H1 (cell line): ENCODE data around the gene HNRNPH2. TPM values are rescaled to one million over a fixed set of nuclear protein-coding genes. Genes with fewer than 3 reads are reported as not detected.

Source experiments
- CTCF ChIA-PET: fragments of 300-600 bp; sonication (Branson Sonifier 250); formaldehyde crosslinking; loops from one replicate; lab custom pipeline; 2021; ENCODE audit not compliant: partially characterized antibody; lab: Charles Lee
- POLR2A ChIA-PET: fragments of 300-600 bp; sonication (Branson Sonifier 250); formaldehyde crosslinking; loops from one replicate; lab custom pipeline; 2021; ENCODE audit warnings: inconsistent platforms; ENCODE audit not compliant: partially characterized antibody; lab: Charles Lee
- DNase-seq, 2 experiments: peaks; one replicate each; pipeline versions ENCODE4 v3.0.0 to v3.0.0-alpha.2; 2010 to 2022; ENCODE audit warnings: low spot score in 2 of 2, low read depth in 1 of 2, mixed read lengths in 1 of 2
- FAIRE-seq: peaks from 2 replicates; lab custom pipeline; 2011; peaks lifted over from hg19 to GRCh38; lab: Jason Lieb, UNC
- H2AFZ ChIP-seq: 2 replicates; pipeline ENCODE4 v1.8.1; 2012; ENCODE audit warnings: low read length, inconsistent platforms
- H2AK5ac ChIP-seq: 2 replicates; pipeline ENCODE4 v1.6.1; 2013; ENCODE audit warnings: low read depth, low read length
- H2BK120ac ChIP-seq: replicated peaks from 2 replicates; pipeline ENCODE3; 2013; ENCODE audit warnings: low read depth, low read length, inconsistent platforms
- H2BK12ac ChIP-seq: 2 replicates; pipeline ENCODE4 v1.6.1; 2013; ENCODE audit warnings: low read depth, low read length
- H2BK15ac ChIP-seq: 2 replicates; pipeline ENCODE4 v1.6.1; 2013; ENCODE audit warnings: low read length
- H2BK20ac ChIP-seq: 2 replicates; pipeline ENCODE4 v1.6.1; 2013; ENCODE audit warnings: low read length
- H2BK5ac ChIP-seq: 2 replicates; pipeline ENCODE4 v1.6.1; 2013; ENCODE audit warnings: low read depth, low read length
- H3K14ac ChIP-seq: 2 replicates; pipeline ENCODE4 v1.6.1; 2013; ENCODE audit warnings: inconsistent platforms; ENCODE audit not compliant: insufficient read length
- H3K18ac ChIP-seq: 2 replicates; pipeline ENCODE4 v1.6.1; 2013; ENCODE audit warnings: low read length; ENCODE audit errors: extremely low read depth
- H3K23ac ChIP-seq: 2 replicates; pipeline ENCODE4 v1.6.1; 2013; ENCODE audit warnings: inconsistent platforms; ENCODE audit not compliant: insufficient read length
- H3K23me2 ChIP-seq: 2 replicates; pipeline ENCODE4 v1.6.1; 2013; ENCODE audit warnings: low read depth, low read length
- H3K27ac ChIP-seq: 2 replicates; pipeline ENCODE4 v1.6.1; 2011; ENCODE audit warnings: low read depth, low read length, inconsistent platforms
- H3K27me3 ChIP-seq, 4 experiments: replicated peaks in 1 of 4; 1 replicate in 1 of 4; 2 replicates in 3 of 4; pipeline versions ENCODE4 v1.6.1 to v1.8.1; 2011 to 2013; ENCODE audit warnings: low read length in 3 of 4, mild to moderate bottlenecking in 3 of 4, inconsistent platforms in 2 of 4, mixed read lengths in 2 of 4, moderate library complexity in 1 of 4; ENCODE audit not compliant: control insufficient read depth in 3 of 4, insufficient read depth in 3 of 4; ENCODE audit errors: extremely low read depth in 1 of 4
- H3K36me3 ChIP-seq, 4 experiments: 2 replicates each; pipeline versions ENCODE4 v1.6.1 to v1.8.1; 2011 to 2013; ENCODE audit warnings: mild to moderate bottlenecking in 4 of 4, low read length in 3 of 4, moderate library complexity in 2 of 4, control low read depth in 1 of 4, inconsistent platforms in 1 of 4; ENCODE audit not compliant: insufficient read depth in 4 of 4, control insufficient read depth in 2 of 4
- H3K4ac ChIP-seq: replicated peaks from 2 replicates; pipeline ENCODE3; 2013; ENCODE audit warnings: low read length, low read depth, mixed read lengths, inconsistent platforms; ENCODE audit not compliant: insufficient read length
- H3K4me1 ChIP-seq, 4 experiments: replicated peaks in 1 of 4; 1 replicate in 1 of 4; 2 replicates in 3 of 4; pipeline versions ENCODE4 v1.6.1 to v1.8.1; 2011 to 2013; ENCODE audit warnings: low read length in 3 of 4, inconsistent platforms in 2 of 4, mixed read lengths in 1 of 4; ENCODE audit not compliant: insufficient read depth in 4 of 4, control insufficient read depth in 3 of 4
- H3K4me2 ChIP-seq, 2 experiments: 2 replicates each; pipeline versions ENCODE4 v1.6.1 to v1.8.1; 2011 to 2013; ENCODE audit warnings: low read depth in 2 of 2, low read length in 2 of 2, control low read depth in 1 of 2, inconsistent platforms in 1 of 2, mild to moderate bottlenecking in 1 of 2; ENCODE audit not compliant: insufficient read depth in 1 of 2
- H3K4me3 ChIP-seq, 4 experiments: fragments of 200-600, 300-600 bp in 1 of 4; sonication (generic), shearing (Covaris generic), sonication (Bioruptor Twin) in 1 of 4; 2 replicates each; pipeline versions ENCODE4 v1.5.1 to v1.8.1; 2011 to 2016; ENCODE audit warnings: low read length in 4 of 4, low read depth in 3 of 4, control low read depth in 2 of 4, inconsistent platforms in 2 of 4, mild to moderate bottlenecking in 2 of 4, mixed read lengths in 1 of 4, moderate library complexity in 1 of 4; ENCODE audit not compliant: insufficient read depth in 2 of 4; ENCODE audit errors: extremely low read depth in 1 of 4
- H3K56ac ChIP-seq: replicated peaks from 2 replicates; pipeline ENCODE3; 2013; ENCODE audit warnings: low read depth, mild to moderate bottlenecking, mixed read lengths, low read length, inconsistent platforms; ENCODE audit not compliant: insufficient read length
- H3K79me1 ChIP-seq: 2 replicates; pipeline ENCODE4 v1.6.1; 2013; ENCODE audit warnings: low read depth, low read length, control low read depth
- H3K79me2 ChIP-seq, 2 experiments: 2 replicates each; pipeline versions ENCODE4 v1.6.1 to v1.8.1; 2012 to 2013; ENCODE audit warnings: low read length in 2 of 2, mild to moderate bottlenecking in 2 of 2, inconsistent platforms in 1 of 2; ENCODE audit not compliant: insufficient read depth in 2 of 2, control insufficient read depth in 1 of 2
- H3K9ac ChIP-seq, 4 experiments: replicated peaks in 1 of 4; 1 replicate in 1 of 4; 2 replicates in 3 of 4; pipeline versions ENCODE4 v1.6.1 to v1.8.1; 2011 to 2013; ENCODE audit warnings: low read depth in 3 of 4, low read length in 3 of 4, control low read depth in 2 of 4, mild to moderate bottlenecking in 2 of 4, moderate library complexity in 2 of 4, inconsistent platforms in 1 of 4; ENCODE audit errors: extremely low read depth in 1 of 4
- H3K9me3 ChIP-seq, 2 experiments: 2 replicates each; pipeline versions ENCODE4 v1.6.1 to v1.8.1; 2012 to 2013; ENCODE audit warnings: mild to moderate bottlenecking in 2 of 2, moderate library complexity in 2 of 2, control low read depth in 1 of 2, inconsistent platforms in 1 of 2, low read depth in 1 of 2, low read length in 1 of 2, mixed read lengths in 1 of 2; ENCODE audit not compliant: insufficient read depth in 2 of 2
- H4K20me1 ChIP-seq, 2 experiments: replicated peaks in 1 of 2; 2 replicates each; pipeline versions ENCODE3 to v1.8.1; 2011 to 2013; ENCODE audit warnings: inconsistent platforms in 2 of 2, low read length in 2 of 2, mild to moderate bottlenecking in 1 of 2; ENCODE audit not compliant: insufficient read depth in 2 of 2, control insufficient read depth in 1 of 2
- H4K5ac ChIP-seq: 2 replicates; pipeline ENCODE4 v1.6.1; 2013; ENCODE audit warnings: low read length, low read depth, mixed read lengths, inconsistent platforms; ENCODE audit not compliant: insufficient read length
- H4K8ac ChIP-seq: 2 replicates; pipeline ENCODE4 v1.8.0; 2013; ENCODE audit warnings: mild to moderate bottlenecking, moderate library complexity, low read length, inconsistent platforms; ENCODE audit not compliant: insufficient read depth; ENCODE audit errors: extremely low read depth
- H4K91ac ChIP-seq: replicated peaks from 2 replicates; pipeline ENCODE3; 2013; ENCODE audit warnings: low read length, mixed read lengths, inconsistent platforms; ENCODE audit not compliant: insufficient read length
- ATF2 ChIP-seq: IDR thresholded peaks from 2 replicates; pipeline ENCODE4 v1.6.1; 2012; ENCODE audit warnings: low read length, inconsistent platforms
- BRCA1 ChIP-seq: IDR thresholded peaks from 2 replicates; pipeline ENCODE4 v1.6.1; 2012; ENCODE audit warnings: low read depth, low read length, improper control_type of control experiment
- CBX8 ChIP-seq: fragments of 300-800, 300-1000 bp; sonication (generic); IDR thresholded peaks from 2 replicates; pipeline ENCODE4 v1.7.1; 2016; ENCODE audit warnings: low read depth, low read length, borderline replicate concordance
- CEBPB ChIP-seq: IDR thresholded peaks from 2 replicates; pipeline ENCODE4 v1.6.1; 2012; ENCODE audit warnings: low read depth, low read length
- GTF2F1 ChIP-seq: IDR thresholded peaks from 2 replicates; pipeline ENCODE4 v1.6.1; 2012; ENCODE audit warnings: low read depth, low read length, improper control_type of control experiment, borderline replicate concordance
- HDAC2 ChIP-seq, 2 experiments: fragments of 300-600 bp in 1 of 2; sonication (generic) in 1 of 2; IDR thresholded peaks; 2 replicates each; pipeline ENCODE4 v1.6.1; 2011 to 2012; ENCODE audit warnings: low read depth in 2 of 2, low read length in 2 of 2, mild to moderate bottlenecking in 2 of 2, moderate library complexity in 2 of 2, borderline replicate concordance in 1 of 2, inconsistent platforms in 1 of 2
- HDAC6 ChIP-seq: IDR thresholded peaks from one replicate; pipeline ENCODE4 v1.7.1; 2012; ENCODE audit warnings: low read depth, mild to moderate bottlenecking, inconsistent platforms, low read length, moderate library complexity
- KDM1A ChIP-seq: fragments of 200-600, 300-600 bp; sonication (generic); IDR thresholded peaks from 2 replicates; pipeline ENCODE4 v1.7.1; 2016; ENCODE audit warnings: mild to moderate bottlenecking, low read length, borderline replicate concordance
- RNF2 ChIP-seq: fragments of 200-900, 300-1000 bp; sonication (generic); IDR thresholded peaks from 2 replicates; pipeline ENCODE4 v1.7.1; 2016; ENCODE audit warnings: borderline replicate concordance, low read depth, mild to moderate bottlenecking, antibody characterized with exemption, low read length; ENCODE audit not compliant: poor library complexity, severe bottlenecking; ENCODE audit errors: missing control alignments
- SAP30 ChIP-seq: fragments of 300-600 bp; sonication (generic); IDR thresholded peaks from 2 replicates; pipeline ENCODE4 v1.7.1; 2012; ENCODE audit warnings: low read length, moderate library complexity, mild to moderate bottlenecking, inconsistent platforms; ENCODE audit not compliant: insufficient read depth, insufficient replicate concordance
- TCF12 ChIP-seq: IDR thresholded peaks from 2 replicates; pipeline ENCODE4 v1.6.1; 2011; ENCODE audit warnings: low read depth, mild to moderate bottlenecking, low read length
- TEAD4 ChIP-seq: IDR thresholded peaks from 2 replicates; pipeline ENCODE4 v1.6.1; 2012; ENCODE audit warnings: low read depth, low read length, inconsistent platforms, mixed read lengths
- WGBS, 2 experiments: shearing (Covaris generic) in 1 of 2; methylation state at CpG; one replicate each; pipeline versions ENCODE4 v1.1.6 to v1.1.7; 2013 to 2015; ENCODE audit warnings: low lambda C conversion rate in 2 of 2, mixed read lengths in 2 of 2, inconsistent platforms in 1 of 2, low coverage in 1 of 2, missing lambda C conversion rate in 1 of 2; ENCODE audit not compliant: insufficient replicate concordance in 2 of 2, insufficient coverage in 1 of 2, insufficient read length in 1 of 2; ENCODE audit errors: extremely low coverage in 1 of 2, missing lambda C conversion rate in 1 of 2; 5-methylcytosine and 5-hydroxymethylcytosine counted together
- polyA plus RNA-seq, 7 experiments: library from polyadenylated mRNA; depleted of rRNA in 3 of 7; stranded (reverse) in 5 of 7; unstranded in 2 of 7; fragments of >200 nt in 5 of 7; fragments of 200-250 nt in 2 of 7; gene quantifications; 1 replicate in 5 of 7; 2 replicates in 1 of 7; 4 replicates in 1 of 7; pipeline versions ENCODE4 v1.2.1 to v1.2.3, GENCODE V29; 2011 to 2013; ENCODE audit warnings: missing spikeins in 2 of 7, mixed read lengths in 2 of 7
- total RNA-seq: library from RNA; stranded (reverse); fragmentation: NEBNext Ultra II Directional; extraction: Animal tissue kit (Norgen Biotek cat#: 25700); gene quantifications from 2 replicates; pipeline ENCODE4 v1.2.1, GENCODE V29; 2021

HNRNPH2 gene
- total and polyA plus RNA-seq, 2 of the 8 experiments (the other 6 are each of a cell fraction or from before 2014, with no cell fraction given): 27.7 to 66.7 TPM

- Histone ChIP-seq H3K36me3 (no peaks in the 10 kb centered on the region), H2AK5ac (no peak overlapping the region), H3K56ac (no peak overlapping the region), H3K23me2 (no peaks in the 10 kb centered on the region), H2BK15ac (no peak overlapping the region), H3K4me2 (no peak overlapping the region), H3K4ac (no peak overlapping the region), H4K5ac (no peak overlapping the region), H3K27ac (no peak overlapping the region), H3K18ac (no peak overlapping the region), H2BK12ac (no peak overlapping the region), H2BK5ac (no peak overlapping the region), H3K79me2 (no peaks in the 10 kb centered on the region), H3K14ac (no peak overlapping the region), H2BK120ac (no peak overlapping the region), H3K9me3 (no peaks in the 10 kb centered on the region), H4K91ac (no peak overlapping the region), H4K8ac (no peak overlapping the region), H3K4me3 (no peak overlapping the region), H3K79me1 (no peaks in the 10 kb centered on the region), H3K4me1 (no peaks in the 10 kb centered on the region), H3K23ac (no peak overlapping the region), H4K20me1 (no peaks in the 10 kb centered on the region), H3K9ac (no peak overlapping the region), H2BK20ac (no peak overlapping the region), H2AFZ (no peak overlapping the region), H3K27me3 (no peaks in the 10 kb centered on the region)
- POLR2A ChIA-PET: no interaction called here
- FAIRE-seq (no peak), DNase-seq (no peak)
- 91% methylated on average over 3 of the region's 3 CpGs; no CpG with 5 or more reads in 1 of the 2 experiments for WGBS, 2 experiments
- CTCF ChIA-PET: no interaction called here
- no peak for TF ChIP-seq HDAC6
- no peak for TF ChIP-seq BRCA1
- TF ChIP-seq RNF2: no peak
- TF ChIP-seq CBX8: no peak
- TF ChIP-seq KDM1A: no peak
- no peak for TF ChIP-seq TEAD4
- no peak for TF ChIP-seq HDAC2 (IDR thresholded peaks at IDR 0.05; ENCODE audit: borderline replicate concordance in 1 of 2, low read depth in 2 of 2, low read length in 2 of 2)
- no peak for TF ChIP-seq GTF2F1
- TF ChIP-seq SAP30: no peak
- TF ChIP-seq TCF12: no peak
- TF ChIP-seq CEBPB: no peak
- TF ChIP-seq ATF2: no peak
Measured at GRCh38 chrX:101452056-101452455, 44.0 kb downstream of the HNRNPH2 start.
